G401 (cell line): ENCODE data around the gene TMEM80. TPM values are rescaled to one million over a fixed set of nuclear protein-coding genes. Genes with fewer than 3 reads are reported as not detected.
"Not testable (repeated sequence)": the region's sequence is repeated elsewhere in the genome, so short reads cannot be mapped to it uniquely, and the experiment has no call there.

Experiments
- DNase-seq: peaks from one replicate; pipeline ENCODE4 v3.0.0-alpha.2; 2015; ENCODE audit warnings: low spot score
- in situ Hi-C: cut with HindIII; loops from 2 replicates; pipeline ENCODE4 v1.10.0; 2016; ENCODE audit warnings: low sequenced_read_pairs, mixed read lengths
- total RNA-seq: library from RNA; depleted of rRNA; stranded (reverse); fragments of >200 nt; shearing (Covaris generic); gene quantifications from 2 replicates; pipeline ENCODE4 v1.2.3, GENCODE V29; 2014; rRNA removed

TMEM80 gene
- 14.8 and 19.8 TPM in 2 replicates for total RNA-seq

DNA sequence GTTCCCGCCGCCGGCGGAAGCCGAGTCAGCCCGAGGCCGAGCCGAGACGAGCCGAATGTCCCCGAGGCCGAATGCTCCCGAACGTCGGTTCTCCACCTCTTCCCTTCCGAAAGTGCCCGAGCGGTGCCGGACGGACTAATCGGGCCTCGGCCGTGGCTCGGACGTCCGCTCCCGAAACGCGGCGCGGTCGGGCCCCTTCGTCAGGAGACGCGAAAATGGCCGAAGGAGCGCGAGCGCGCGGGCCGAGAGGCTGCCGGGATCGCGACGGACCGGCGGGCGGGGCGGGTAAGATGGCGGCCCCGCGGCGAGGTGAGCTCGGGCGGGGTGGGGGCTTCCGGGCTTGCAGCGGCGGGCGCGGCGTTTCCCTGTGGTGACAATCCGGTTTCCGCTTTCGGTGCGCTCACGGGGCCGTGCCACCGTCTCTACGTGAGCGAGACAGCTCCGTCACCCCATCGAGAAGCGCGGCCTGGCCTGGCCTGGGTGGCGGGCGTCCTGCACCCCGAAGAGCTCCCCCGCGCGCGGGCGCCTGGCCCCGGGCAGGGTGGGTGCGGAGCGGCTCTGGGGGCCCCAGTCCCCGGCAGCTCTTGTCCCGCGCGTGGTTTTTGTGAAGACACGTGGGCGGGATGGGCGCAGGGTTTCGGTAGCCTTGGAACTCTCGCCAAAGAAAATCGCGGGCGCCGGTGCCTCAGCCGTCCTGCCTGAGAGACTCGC, at the start of gene TMEM80:
Gene TMEM80, plus strand, starts transcription at position 279 of the 711 bp plus-strand sequence. Its CDS starts 12 bp downstream, at position 291.
- in situ Hi-C loops, result no loop called here
- peak; percentile 95 for DNase-seq

DNA sequence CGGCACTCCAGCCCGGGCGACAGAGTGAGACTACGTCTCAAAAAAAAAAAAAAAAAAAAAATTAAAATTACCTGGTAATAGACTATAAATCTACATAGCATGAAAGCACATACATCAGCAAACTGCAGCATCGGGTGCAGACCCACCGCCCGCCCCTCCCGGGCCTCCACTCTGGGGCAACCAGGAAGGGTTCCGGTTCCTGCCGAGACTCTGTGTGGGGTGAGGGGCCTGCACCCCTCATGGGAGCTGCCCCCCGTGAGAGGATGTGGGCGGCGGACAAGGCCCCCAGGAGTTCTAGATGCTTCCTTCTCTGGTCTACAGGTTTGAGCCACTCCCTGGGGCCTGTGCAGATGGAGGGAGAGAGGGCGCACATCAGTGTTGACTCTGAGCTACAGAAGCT, 49.4 kb upstream of the TMEM80 start:
- in situ Hi-C loops, result no loop called here
- DNase-seq, result no peak

DNA sequence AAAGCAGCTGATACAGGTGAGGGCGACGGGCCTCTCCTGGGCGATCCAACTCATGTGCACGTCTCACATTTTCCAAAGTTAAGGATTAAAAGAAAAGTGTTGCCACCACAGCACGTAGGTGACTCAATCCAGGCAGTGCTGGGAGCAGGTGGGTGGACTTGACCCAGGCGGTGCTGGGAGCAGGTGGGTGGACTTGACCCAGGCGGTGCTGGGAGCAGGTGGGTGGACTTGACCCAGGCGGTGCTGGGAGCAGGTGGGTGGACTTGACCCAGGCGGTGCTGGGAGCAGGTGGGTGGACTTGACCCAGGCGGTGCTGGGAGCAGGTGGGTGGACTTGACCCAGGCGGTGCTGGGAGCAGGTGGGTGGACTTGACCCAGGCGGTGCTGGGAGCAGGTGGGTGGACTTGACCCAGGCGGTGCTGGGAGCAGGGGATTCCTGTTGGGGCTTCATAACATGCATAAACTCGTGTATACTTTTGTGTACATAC, 47.9 kb upstream of the TMEM80 start:
- DNase-seq, in situ Hi-C loops: not testable (repeated sequence)

DNA sequence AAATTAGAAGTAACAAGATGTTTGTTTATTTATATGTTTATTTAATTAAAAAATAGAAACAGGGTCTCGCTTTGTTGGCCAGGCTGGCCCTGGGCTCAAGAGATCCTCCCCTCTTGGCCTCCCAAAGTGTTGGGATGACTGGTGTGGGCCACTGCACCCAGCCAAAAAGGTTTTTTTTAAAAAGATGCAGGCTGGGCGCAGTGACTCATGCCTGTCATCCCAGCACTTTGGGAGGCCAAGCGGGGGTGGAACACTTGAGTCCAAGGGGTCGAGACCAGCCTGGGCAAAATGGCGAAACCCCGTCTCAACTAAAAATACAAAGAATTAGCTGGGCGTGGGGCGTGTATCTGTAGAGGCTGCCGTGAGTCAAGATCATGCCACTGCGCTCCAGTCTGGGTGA, 45.1 kb upstream of the TMEM80 start:
- in situ Hi-C loops, result loop anchor here (25.0 kb wide), 1 partner anchor 112 kb away; no protein-coding TSS in a partner anchor
- DNase-seq, result no peak

DNA sequence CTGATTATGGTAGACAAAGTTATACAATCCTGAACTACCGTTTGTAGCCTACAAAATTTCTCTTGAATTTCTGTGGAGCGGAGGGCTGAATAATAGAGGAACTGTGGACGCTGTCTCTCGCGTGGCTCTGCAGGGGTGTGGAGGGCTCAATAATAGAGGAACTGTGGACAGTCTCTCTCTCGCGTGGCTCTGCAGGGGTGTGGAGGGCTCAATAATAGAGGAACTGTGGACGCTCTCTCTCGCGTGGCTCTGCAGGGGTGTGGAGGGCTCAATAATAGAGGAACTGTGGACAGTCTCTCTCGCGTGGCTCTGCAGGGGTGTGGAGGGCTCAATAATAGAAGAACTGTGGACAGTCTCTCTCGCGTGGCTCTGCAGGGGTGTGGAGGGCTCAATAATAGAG, 42.5 kb upstream of the TMEM80 start:
- in situ Hi-C loops, result loop anchor here (25.0 kb wide), 1 partner anchor 109 kb away; no protein-coding TSS in a partner anchor
- not testable (repeated sequence) for DNase-seq

DNA sequence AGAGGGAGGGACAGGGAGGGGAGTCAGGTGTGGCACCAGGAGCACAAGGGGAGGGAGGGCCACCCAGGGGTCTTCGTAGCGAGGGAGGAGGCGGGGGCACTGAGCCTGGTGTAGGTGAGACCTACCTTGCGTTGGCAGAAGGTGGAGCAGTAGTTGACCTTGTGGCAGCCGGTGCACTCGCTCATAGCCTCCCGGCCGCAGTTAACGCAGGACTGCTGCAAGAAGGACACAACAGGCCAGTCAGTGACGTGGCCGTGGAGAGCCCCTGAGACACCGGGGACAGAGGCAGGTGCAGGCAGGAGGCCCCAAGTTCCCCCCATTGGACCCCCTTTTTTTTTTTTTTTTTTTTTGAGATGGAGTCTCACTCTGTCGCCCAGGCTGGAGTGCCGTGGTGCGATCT, 41.8 kb upstream of the TMEM80 start:
- in situ Hi-C loops, result loop anchor here (25.0 kb wide), 1 partner anchor 108 kb away; no protein-coding TSS in a partner anchor
- no peak for DNase-seq

DNA sequence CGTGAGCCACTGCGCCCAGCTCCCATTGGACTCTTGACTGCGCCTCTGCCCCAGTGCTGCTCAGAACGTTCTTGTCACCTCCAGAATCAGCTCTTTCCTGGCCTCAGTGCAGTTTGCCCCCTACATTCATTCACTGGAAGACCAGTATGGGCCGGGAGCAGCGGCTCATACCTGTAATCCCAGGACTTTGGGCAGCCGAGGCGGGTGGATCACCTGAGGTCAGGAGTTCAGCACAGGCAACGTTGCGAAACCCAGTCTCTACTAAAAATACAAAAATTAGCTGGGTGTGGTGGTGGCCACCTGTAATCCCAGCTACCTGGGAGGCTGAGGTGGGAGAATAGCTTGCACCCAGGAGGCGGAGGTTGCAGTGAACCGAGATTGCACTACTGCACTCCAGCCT, 41.2 kb upstream of the TMEM80 start:
- in situ Hi-C loops, result loop anchor here (25.0 kb wide), 1 partner anchor 108 kb away; no protein-coding TSS in a partner anchor
- not testable (repeated sequence) for DNase-seq

DNA sequence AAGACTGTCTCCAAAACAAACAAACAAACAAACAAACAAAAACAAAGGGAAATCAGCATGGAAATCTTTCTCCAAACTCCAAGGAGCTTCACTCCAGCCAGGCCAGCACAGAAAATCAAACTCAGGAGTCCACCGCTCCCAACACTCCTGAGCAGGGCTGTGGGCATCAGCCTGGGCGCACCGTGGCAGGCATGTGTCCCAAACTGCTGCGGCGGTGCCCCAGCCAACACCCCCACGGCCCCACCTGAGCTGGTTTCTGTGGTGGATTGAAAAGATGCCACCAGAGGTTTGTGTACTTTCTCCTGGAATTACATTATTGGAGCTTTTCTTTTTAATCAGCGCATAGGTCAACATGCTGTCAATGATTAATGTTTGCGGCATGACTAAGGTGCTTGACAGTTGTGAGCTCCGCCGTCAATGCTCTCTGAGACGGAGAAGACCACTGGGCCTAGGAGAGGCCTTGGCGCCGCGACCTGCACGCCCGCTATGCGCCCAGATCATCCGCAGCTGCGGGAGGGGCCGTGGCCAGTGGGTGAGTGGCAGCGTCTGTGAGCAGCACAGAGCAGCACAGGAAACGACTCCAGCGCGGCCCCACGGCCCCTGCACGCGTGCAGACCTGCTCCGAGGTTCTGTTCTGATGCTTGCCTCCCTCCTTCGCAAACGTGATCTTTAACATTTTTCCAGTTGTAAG, 40.4 kb upstream of the TMEM80 start:
- in situ Hi-C loops, result loop anchor here (25.0 kb wide), 1 partner anchor 107 kb away; no protein-coding TSS in a partner anchor
- no peak for DNase-seq

DNA sequence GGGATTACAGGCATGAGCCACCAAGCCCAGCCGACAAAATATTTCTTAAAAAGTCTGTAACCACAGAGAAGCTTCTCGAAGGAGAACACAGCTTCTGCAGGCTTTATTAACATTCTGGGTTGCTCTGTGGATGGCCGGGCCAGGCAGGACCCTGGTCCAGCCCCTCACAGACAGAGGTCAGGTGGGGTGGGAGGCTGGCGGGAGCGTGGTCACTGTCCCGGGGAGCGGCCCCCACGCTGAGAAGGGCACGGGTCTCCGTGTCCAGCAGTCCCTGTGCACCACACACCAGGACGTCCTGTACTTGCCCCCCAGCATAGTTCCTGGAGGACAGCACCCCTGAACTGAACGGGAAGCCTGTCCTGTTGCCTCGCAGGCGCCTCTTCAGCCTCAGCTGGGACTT, 39.2 kb upstream of the TMEM80 start:
- in situ Hi-C loops, result loop anchor here (25.0 kb wide), 1 partner anchor 106 kb away; no protein-coding TSS in a partner anchor
- DNase-seq, result no peak

DNA sequence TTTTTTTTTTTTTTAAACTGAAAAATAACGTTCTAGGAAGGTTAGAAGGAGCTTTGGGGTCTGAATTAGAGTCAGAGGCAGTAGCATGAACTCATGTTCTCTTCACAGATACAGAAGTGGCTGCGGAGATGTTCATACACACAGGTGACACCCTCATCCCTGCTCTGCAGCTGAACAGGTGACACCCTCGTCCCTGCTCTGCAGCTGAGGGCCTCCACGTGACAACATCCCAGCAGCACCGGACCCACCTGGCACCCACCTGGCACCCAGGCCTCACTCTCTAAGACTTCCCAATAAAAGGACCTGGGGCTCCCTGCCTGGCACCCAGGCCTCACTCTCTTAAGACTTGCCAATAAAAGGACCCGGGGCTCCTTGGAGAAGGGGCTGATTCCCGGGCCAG, 38.8 kb upstream of the TMEM80 start:
- DNase-seq, result no peak
- in situ Hi-C loops, result loop anchor here (25.0 kb wide), 1 partner anchor 105 kb away; no protein-coding TSS in a partner anchor

DNA sequence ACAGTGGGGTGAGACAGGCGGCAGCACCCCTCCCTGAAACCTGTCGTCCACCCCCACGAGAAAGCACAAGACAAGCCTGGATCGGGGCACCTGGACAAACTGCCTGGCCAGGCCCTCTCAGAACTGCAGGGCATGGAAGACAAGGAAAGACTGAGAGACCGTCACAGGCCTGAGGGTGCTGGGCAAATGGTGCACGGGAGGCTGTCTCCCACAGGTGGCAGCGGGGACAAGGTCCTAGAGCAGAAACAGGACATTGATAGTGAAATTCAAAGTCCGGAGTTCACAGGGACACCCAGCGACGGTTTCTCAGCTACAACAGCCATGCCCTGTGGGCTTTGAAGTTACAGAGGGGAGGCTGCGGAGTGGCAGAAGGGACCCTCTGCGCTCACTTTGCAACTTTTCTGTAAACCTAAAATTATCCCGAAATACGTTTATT, 37.9 kb upstream of the TMEM80 start:
- in situ Hi-C loops, result loop anchor here (25.0 kb wide), 1 partner anchor 105 kb away; no protein-coding TSS in a partner anchor
- no peak for DNase-seq

DNA sequence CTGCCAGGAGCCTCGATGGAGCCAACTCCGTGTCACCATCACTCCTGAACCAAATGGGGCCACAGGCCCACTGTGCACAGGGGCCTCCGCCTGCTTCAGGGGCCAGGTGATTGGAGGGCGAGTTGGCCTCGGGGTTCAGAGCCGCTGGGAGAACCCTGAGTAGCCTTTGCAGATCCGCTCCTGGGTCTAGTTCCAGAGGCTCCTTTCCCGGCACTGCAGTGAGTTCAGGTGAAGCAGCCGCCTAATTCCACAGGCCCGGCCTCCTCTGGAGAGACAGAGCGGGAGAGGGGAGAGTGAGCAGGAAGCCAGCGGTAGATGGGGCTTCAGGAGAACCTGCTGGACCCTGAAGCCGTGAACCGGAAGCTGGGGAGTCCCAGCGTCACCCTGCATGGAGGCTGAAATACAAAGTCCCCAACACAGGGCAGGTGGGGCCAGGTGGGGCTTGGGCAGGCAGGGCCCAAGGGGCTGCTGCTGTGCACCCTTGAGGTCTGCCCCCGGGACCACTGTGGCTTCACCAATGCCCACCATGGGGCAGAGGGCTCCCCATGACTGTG, 36.0 kb upstream of the TMEM80 start:
- in situ Hi-C loops, result loop anchor here (25.0 kb wide), 1 partner anchor 103 kb away; no protein-coding TSS in a partner anchor
- no peak for DNase-seq

DNA sequence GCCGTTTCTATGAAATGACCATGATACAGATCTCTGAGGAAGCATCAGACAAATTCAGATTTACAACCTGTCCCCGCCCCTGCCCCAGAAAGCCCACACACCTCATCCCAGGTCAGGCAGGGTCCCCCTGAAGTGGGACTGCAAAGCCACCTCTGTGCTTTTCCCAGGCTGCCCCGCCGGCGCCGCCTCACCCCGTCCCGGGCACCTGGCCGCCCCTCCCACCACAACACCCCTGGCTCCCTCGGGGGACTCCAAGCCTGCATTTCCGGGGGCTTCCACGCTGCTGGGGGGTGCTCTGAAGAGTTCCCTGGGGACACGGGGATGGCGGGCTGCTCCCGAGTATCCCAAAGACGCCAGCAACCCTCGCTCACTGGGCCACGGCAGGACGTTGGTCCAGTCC, 35.3 kb upstream of the TMEM80 start:
- DNase-seq, result no peak
- in situ Hi-C loops, result loop anchor here (25.0 kb wide), 1 partner anchor 102 kb away; no protein-coding TSS in a partner anchor

DNA sequence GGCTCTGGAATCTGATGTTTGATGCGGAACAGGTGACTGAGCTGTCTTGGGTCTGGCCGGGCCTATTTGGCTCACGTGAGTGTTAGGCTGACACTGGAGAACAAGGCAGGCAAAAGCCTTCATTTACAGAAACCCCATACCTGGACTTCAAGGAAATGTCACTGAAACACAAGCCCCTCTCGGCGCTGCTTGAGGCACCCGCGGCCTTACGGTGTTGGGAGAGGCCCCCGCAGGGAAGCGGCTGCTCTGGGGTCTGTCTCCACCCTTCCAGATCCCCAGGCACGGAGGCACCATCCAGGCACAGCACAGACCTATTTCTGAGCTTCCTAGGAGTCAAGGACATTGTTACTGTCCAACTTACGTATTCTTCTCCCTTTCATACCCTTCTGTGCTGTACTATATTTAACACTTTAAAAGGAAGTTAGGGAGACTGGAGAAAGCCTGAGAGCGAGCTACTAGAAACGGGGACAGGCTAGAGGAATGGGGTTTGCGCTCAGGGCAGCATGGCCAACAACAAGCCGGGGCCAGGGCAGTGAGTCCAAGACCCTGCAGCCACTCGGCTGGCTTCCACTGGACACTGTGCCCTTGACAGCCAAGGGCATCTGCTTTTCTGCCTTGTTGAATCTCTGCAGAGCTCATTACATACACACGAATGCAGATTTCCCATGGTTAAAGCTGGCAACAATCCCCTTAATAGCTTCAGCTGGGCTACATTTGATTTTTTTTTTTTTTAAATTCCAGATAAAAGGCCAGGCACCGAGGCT, 34.8 kb upstream of the TMEM80 start:
- in situ Hi-C loops, result loop anchor here (25.0 kb wide), 1 partner anchor 101 kb away; no protein-coding TSS in a partner anchor
- peak; percentile 71 for DNase-seq

DNA sequence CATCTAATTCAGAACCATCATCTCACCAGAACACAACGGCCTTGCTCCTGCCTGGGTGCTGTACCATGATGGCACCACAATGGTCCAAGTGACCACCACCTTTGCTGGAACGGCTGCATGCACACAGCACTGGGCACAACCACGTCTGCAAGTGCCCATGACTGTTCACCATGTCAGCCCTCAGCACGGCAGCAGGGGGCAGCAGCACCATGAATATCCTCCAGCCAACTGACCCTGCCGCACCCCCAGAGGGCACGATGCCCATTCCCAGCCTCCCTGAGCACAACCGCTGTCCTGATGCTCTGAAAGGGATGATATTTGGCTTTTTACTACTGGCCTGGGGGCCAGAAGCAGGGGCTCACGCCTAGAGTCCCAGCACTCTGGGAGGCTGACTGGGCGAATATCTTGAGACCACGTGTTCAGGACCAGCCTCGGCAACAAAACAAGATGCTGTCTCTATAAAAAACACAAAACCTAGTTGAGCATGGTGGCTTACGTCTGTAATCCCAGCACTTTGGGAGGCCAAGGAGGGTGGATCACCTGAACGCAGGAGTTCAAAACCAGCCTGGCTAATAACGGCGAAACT, 32.8 kb upstream of the TMEM80 start:
- DNase-seq, result peak; percentile 61
- in situ Hi-C loops, result loop anchor here (25.0 kb wide), 1 partner anchor 100 kb away; no protein-coding TSS in a partner anchor

DNA sequence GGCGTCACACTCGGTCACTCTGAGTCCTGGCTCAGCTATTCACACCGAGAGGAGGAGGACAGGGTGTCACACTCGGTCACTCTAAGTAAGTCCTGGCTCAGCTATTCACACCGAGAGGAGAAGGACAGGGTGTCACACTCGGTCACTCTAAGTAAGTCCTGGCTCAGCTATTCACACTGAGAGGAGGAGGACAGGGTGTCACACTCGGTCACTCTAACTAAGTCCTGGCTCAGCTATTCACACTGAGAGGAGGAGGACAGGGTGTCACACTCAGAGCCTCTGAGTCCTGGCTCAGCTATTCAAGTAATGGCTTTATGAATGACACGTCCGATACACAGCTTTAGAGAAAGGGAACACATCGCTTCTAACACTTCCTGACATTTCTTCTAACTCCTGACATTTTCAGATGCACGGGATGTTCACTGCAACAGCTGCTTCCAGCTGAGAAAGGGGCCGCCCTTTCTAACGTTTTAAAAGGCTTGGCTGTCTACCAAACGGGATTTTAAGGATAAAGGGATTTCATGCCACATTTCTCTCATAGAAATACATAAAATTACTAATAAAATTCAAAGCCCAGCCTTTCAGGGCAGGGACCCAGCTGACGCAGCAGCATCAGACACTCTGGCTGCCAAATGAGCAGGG, 30.4 kb upstream of the TMEM80 start:
- no peak for DNase-seq
- in situ Hi-C loops, result loop anchor here (25.0 kb wide), 1 partner anchor 97 kb away; no protein-coding TSS in a partner anchor

DNA sequence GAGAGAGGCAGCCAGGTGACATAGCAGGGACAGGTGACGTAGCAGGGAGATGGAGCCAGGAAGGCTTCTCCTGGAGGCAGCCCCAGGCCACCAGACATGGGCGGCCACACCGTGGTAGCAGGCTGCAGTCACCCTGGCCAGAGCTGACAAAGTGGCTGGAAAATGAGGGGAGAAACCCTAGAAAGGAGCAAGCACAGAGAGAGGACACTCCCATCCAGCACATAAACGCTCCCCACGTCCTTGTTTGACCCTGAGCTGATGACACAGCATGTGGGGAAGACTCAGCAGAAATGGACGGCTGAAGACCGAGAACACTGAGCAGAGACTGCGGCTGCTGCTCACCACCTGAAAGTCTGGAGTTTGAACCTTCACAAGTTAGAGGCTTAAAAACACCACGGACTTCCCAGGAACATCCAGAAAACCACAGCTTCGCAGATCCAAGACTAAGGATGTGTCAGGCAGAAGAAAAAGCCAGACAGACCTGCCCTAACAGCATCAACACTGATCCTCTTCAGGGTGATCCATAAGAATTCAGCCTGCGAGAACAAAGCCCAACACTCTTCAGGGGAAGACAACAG, 29.8 kb upstream of the TMEM80 start:
- peak; percentile 91 for DNase-seq
- in situ Hi-C loops, result loop anchor here (25.0 kb wide), 1 partner anchor 97 kb away; no protein-coding TSS in a partner anchor
